NCI-H1694 (cell line): ENCODE data around the gene WEE2.
"Not testable (repeated sequence)": the region's sequence is repeated elsewhere in the genome, so short reads cannot be mapped to it uniquely, and the experiment has no call there.

Experiments used
- DNase-seq: peaks from one replicate; lab custom pipeline; 2025; lab: John Stamatoyannopoulos, UW

WEE2 gene

DNA sequence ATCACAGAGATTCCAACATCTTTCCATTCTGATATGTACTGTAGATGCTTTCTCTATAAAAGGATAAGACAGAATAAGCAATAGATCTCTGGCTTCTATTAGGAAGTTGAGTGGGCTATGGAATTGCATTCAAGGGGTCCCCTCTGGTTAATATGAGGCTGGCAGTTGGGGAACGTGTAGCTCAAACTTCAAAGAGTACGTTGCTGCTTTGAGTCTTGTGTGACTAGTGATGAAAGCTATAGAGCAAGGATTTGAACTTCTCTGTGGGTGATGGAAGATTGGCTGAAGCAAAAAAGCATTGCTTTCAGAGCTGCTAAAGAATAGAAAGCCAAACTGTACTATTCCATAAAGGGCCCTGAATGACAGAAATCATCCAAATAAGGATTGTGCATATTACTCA lies 6.4 kb downstream of the WEE2 start:
- DNase-seq: no peak

DNA sequence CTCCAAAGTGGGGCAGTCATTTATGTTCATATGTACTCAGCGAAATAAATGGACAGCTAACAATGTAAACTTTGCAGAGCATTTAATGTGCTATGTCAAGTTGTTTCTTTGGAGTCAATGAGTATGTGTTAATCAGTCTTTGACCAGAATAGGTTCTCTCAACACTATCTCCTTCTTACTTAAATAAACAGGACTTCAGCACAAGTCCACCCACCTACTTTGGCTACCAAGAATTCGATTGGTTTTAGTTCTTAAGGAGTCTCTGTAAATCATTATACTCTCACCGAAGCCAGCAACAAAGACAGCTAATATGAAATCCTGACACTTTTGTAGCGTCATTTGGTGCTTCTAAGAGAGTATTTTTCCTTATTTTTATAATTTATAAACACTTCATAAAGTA lies 6.9 kb downstream of the WEE2 start:
- no peak for DNase-seq

DNA sequence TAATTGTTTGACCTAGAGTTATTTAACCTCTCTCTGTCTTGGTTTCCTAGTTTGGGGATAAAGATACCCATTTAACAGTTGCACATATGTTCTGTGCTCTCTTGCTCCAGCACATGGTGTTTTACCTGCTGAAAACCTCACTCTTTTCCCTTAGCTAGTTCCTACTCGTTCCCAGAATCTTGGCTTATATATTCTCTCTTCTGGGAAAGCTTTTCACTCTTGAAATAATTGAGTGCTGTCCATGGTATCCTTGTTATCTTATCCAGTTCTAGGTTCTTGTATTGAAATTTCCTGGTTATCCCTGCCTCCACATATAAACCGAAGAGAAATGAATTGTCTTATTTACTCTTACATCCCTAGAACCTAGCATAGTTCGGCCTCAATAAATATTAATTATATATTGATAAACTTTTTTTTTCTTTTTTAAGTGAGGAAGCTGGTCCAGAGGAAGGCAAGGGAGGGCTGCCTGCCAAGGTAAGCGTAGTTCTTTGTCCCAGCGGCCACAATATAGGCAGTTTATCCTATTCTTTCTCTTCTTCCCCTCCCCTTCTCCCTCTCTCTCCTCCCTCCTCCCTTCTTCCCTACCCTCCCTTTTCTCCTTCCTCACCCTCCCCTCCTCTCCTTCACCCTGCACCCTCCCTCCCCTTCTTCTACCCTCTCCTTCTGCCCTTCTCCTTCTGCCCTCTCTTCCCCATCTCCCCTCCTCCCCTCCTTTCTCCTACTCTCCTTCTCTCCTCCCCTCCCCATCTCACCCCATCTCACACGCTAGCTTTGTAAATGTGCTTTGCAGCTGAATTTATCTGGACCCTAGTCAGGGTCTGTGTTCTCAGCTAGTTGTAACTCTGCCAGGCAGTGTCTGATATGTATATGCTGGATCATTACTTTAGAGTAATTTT lies 7.9 kb downstream of the WEE2 start:
- no peak for DNase-seq

DNA sequence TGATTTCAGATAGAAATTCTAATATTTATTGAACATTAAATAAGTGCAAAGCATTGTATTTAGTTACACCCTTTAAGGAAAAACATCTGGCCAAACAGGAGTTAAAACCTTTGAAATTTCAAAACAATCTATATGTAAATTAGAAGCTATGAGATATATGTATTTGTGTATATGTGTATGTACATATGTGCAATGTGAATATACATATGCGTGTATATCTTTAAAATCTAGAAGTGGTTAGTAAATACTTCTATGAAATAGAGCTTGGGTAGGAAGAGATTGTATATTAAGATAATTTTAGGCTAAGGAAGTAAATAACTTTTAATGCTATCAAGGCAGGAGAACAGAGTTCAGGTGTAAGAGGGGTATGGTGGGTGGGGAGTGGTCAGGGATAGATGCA lies 9.3 kb downstream of the WEE2 start:
- no peak for DNase-seq

DNA sequence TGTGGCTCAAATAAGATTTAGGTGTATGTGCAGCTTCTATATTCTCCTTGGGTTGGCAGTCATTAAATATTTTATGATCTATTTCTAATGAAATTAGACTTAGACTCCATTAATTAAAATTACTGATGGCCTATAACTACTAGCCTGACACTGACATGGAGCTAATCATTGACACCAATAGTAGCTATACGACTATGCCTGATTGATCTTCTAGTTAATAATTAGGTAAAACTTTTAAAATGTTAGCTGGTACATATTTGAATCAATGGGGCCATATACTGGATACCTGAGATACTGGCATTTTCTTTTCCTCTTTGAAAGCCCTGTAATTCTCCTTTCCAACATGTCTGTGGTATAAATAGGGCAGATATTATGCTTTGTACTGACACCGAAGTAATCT lies 14.4 kb downstream of the WEE2 start:
- DNase-seq: no peak

GRCh38 chr7:141729020-141729419 lies 20.9 kb downstream of the WEE2 start:
- DNase-seq: no peak

DNA sequence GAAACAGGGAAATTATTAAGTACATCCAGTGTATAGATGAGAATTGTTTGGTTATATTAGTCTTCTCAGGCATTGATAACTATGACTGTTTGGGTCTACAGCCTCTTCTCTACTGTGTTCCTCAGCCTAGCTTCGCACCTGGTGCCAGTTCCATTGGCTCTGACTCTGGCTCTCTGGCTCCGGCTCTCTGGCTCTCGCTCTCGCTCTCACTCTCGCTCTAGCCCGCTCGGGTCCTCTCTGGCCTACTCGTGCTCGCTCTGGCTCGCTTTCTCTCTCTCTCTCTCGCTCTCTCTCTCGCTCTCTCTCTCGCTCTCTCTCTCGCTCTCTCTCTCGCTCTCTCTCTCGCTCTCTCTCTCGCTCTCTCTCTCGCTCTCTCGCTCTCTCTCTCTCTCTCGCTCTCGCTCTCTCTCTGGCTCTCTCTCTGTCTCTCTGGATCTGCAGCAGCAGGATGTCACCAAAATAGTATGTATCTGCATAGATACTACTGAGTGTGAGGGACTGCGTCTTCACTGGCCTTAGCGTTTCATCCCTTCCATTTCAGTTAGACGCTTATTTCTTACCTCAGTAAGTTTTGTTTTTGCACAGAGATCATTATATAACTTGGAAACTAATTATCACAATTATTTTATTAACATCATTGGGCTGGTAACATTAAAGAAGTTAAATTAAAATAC lies 23.5 kb downstream of the WEE2 start:
- DNase-seq: no peak

GRCh38 chr7:141737118-141737835 lies 29.1 kb downstream of the WEE2 start:
- DNase-seq: no peak

DNA sequence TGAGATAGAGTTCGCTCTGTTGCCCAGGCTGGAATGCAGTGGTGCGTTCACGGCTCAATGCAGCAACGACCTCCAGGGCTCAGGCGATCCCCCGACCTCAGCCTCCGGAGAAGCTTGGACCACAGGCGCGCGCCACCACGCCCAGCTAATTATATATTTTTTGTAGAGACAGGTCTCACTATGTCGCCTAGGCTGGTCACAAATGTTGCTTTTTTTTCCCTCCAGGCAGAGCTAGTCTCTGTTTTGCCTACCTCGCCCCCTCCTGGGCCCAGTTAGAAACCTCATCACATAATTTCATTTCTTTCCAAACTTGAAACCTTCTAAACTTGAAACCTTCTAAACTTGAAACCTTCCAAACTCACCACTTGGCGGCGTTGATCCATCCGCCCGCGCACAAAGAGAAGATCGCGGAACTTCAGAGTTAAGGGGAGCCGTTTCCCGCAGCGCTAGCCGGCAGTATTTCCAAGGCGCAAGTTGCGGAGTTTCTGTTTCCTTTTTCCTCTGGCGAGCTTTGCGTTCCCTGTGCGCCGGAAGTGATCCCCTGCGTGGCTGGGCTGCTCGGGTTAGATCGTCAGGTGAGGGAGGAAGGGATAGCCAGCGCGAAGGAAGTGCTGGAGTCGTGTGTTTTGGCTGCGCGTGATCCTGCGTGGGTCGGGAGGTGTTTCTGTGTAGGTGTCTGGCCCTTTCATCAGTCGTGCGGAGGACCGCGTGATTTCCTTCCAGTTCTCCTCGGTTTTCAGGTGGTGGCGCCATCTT lies 29.9 kb downstream of the WEE2 start, which contains the start of gene SSBP1:
Gene SSBP1 (plus strand): TSS at position 523 of the 756 bp plus-strand sequence. CDS start 809 bp downstream, outside the sequence.
- DNase-seq: peak; percentile 93

DNA sequence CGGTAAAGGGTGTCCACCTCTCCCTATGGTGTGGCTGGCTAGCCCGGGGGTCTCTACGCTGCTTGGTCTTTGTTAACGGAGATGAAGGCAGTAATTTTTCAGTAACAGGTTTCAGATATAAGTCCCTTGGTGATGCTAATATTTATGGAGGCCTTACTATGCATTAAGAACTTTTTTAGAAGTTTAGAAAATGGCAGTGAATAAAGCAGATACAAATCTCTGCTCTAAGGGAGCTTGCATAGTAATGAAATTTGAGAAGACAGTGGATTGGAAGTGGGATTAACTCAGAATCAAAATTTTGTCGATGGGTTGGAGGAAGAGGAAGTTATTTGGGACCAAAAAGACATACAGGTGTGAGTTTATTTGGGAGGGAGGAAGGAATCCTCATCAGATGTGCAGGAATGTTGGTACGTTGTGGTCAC lies 30.4 kb downstream of the WEE2 start:
- no peak for DNase-seq

- no peak for DNase-seq
Measured at GRCh38 chr7:141739250-141739649, 31.1 kb downstream of the WEE2 start.

GRCh38 chr7:141742229-141742628 lies 34.1 kb downstream of the WEE2 start:
- no peak for DNase-seq

GRCh38 chr7:141744131-141744530 lies 36.0 kb downstream of the WEE2 start:
- no peak for DNase-seq

GRCh38 chr7:141748396-141748795 lies 40.2 kb downstream of the WEE2 start:
- no peak for DNase-seq

DNA sequence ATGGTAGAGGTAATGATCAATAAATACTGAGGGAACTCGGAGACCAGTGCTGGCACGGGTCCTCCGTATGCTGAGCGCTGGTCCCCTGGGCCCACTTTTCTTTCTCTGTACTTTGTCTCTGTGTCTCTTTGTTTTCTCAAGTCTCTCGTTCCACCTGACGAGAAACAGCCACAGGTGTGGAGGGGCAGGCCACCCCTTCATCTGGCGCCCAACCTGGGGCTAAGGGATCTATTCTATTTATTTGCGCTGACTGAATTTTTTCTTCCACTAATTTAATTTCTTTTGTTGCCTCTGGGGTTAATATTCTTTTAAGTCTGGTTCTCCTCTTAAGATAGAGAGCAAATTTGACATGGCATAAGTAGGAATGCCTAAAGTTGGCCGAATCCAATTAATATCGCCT lies 43.8 kb downstream of the WEE2 start:
- not testable (repeated sequence) for DNase-seq

- no peak for DNase-seq
Measured at GRCh38 chr7:141752634-141753033, 44.5 kb downstream of the WEE2 start.

DNA sequence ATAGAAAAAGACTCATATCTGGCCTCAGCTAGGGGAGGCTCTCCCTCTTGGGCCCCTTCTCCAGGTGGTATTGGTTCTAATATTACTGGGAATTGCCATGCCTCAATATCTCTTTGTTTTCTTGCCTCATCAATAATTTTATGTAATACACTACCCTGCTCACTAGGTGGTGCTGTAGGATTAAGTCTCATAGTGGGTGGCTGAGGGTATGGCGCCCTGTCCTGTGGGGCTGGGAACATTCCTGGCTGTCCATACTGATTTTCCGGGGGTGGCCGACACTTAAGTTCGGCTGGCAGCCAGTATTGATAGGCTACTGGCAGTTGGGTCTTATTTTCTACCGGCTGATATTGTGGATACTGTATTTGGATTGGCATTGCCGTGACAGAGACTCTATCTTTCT lies 46.8 kb downstream of the WEE2 start:
- no peak for DNase-seq

DNA sequence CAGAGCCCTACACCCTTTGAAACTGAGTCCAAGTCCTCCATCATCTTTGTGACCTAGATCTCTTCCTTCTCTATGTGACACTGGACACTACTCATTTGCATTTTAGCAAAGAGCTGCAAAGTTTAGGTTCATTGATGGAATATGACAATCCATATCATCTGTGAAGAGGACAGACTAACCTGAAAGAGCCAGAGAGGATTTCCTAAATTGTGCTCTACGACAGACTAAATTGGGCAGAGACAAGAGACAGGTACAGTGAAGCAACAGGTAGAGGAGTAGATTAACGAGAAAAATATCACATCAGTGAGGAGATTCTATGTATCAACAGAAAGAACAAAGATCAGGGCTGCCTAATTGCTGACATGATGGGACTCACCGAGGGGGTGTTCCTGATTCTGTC lies 55.6 kb downstream of the WEE2 start, which contains the start of gene TAS2R3:
Gene TAS2R3 (plus strand): TSS at position 301 of the 400 bp plus-strand sequence. CDS start 62 bp downstream, at position 363.
- no peak for DNase-seq

- not testable (repeated sequence) for DNase-seq
Measured at GRCh38 chr7:141770083-141770583, 62.0 kb downstream of the WEE2 start.

DNA sequence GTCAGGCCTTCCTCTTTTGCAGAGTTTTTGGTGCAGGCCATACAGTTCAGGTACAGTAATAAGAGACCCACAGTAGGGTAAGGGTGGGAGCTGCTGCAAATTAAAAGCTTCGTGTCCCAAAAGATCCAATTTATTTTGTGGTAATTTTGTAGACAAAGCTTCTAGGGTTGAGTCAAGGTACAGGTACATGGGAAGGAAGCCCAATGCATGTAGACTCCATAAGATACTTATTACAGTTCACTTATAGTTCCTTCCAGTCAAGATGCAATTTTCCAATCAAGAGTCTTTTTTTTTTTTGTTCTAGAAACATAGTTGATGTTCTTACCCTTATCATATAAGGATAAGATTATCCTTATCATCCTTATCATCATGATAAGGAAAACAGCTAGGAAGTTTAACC lies 68.2 kb downstream of the WEE2 start, which contains the start of gene TAS2R4:
Gene TAS2R4 (plus strand): TSS at position 301 of the 400 bp plus-strand sequence. CDS start 1,815 bp downstream, outside the sequence.
- no peak for DNase-seq
